Measurements from ENCODE around the gene OTOF. TPM values are rescaled to one million over a fixed set of nuclear protein-coding genes. Genes with fewer than 3 reads are reported as not detected.

OTOF gene
- total and polyA plus RNA-seq, 9 of the 15 experiments (the other 6 are each of a cell fraction or from before 2014, with no cell fraction given) = 0.03 to 0.11 (median 0.06) TPM; not detected in 5

DNA sequence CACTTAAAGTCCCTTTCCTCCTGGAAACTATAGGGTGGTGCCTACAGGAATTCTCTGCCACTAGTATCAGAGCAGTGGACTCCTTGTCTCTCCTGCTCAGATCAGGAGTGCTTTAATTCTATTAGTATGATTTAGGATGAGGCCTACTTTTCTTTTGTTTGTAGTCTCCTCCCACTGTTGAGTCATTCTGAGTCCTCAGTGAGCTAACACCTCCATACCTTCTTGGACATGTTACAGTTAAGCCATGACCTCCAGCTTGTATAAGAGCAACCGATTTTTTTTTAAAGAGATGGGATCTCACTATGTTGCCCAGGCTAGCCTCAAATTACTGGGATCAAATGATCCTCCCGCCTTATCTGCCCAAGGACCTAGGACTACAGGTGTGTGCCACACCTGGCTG, 48.7 kb upstream of the OTOF start:
- no peaks in the 10 kb centered on the region for H3K9me1 ChIP-seq (ENCODE audit: control insufficient read depth, insufficient read depth, low read length)
- WGBS (ENCODE audit: insufficient coverage, low coverage, missing lambda C conversion rate) = 0% methylated on average over 2 of the region's 2 CpGs
- ATAC-seq (no peak), FAIRE-seq (no peak), DNase-seq (ENCODE audit: extremely low read depth in 1 of 4, low spot score in 3 of 4) (no peak)
- H3K4me3 ChIP-seq = no peak overlapping the region
- CTCF ChIA-PET (ENCODE audit: low intra/inter-chr PET ratio) = no interaction called here
- POLR2A ChIA-PET = interaction anchor here (0.6 kb wide), 1 partner anchor 11 kb away, joined by 3 read pairs; no protein-coding TSS in a partner anchor
- no peak overlapping the region for H2AFZ ChIP-seq (ENCODE audit: low read depth, low read length)
- intact Hi-C loops (cut with micrococcal nuclease) (no loop called here), in situ Hi-C loops (cut with MboI) (no loop called here)
- no TSS peak for BruUV-seq (replicated peaks)
- 0 out of 2 replicates have a peak, but pooled peaks cover 5% of the 10 kb centered on the region for H4K20me1 ChIP-seq (replicated peaks; ENCODE audit: control insufficient read depth, insufficient read depth, low read length)
- TF ChIP-seq NFE2 (IDR thresholded peaks at IDR 0.05; ENCODE audit: low read depth) (no peak), TEAD1 (CRISPR knock-in tag; IDR thresholded peaks at IDR 0.05) (no peak), ZNF717 (CRISPR knock-in tag; IDR thresholded peaks at IDR 0.05) (no peak), ZNF121 (CRISPR knock-in tag; conservative IDR thresholded peaks at IDR 0.05) (0 out of 2 replicates have a peak, but pooled peaks have one; percentile 16), MXI1 (IDR thresholded peaks at IDR 0.05; ENCODE audit: low read depth, low read length) (no peak), KHSRP (IDR thresholded peaks at IDR 0.05) (no peak), MCM5 (IDR thresholded peaks at IDR 0.05; ENCODE audit: low read depth) (no peak)
- H3K27me3 ChIP-seq (ENCODE audit: control insufficient read depth in 2 of 2, insufficient read depth in 2 of 2, low read length in 2 of 2) = peaks cover 18 to 64% of the 10 kb centered on the region in 2 experiments; a peak in 4 of 5 replicates
- H3K79me2 ChIP-seq (ENCODE audit: control insufficient read depth, insufficient read depth, low read length) = no peaks in the 10 kb centered on the region
- H3K9ac ChIP-seq (ENCODE audit: insufficient read depth in 1 of 2, low read depth in 2 of 2, low read length in 2 of 2) = no peak overlapping the region
- H3K36me3 ChIP-seq (ENCODE audit: control insufficient read depth, insufficient read depth, low read length) = no peaks in the 10 kb centered on the region
- H3K9me3 ChIP-seq (replicated peaks; ENCODE audit: control insufficient read depth, insufficient read depth, low read depth, low read length) = no peaks in the 10 kb centered on the region
- H3K4me2 ChIP-seq (ENCODE audit: insufficient read depth, low read length) = no peak overlapping the region
- peaks cover 3 to 6% of the 10 kb centered on the region in 2 experiments; a peak in 1 of 5 replicates for H3K4me1 ChIP-seq (replicated peaks in 1 of 2; ENCODE audit: control insufficient read depth in 2 of 2, insufficient read depth in 2 of 2, low read length in 2 of 2)
- H3K27ac ChIP-seq (ENCODE audit: extremely low read depth, low read depth, low read length) = no peak overlapping the region

DNA sequence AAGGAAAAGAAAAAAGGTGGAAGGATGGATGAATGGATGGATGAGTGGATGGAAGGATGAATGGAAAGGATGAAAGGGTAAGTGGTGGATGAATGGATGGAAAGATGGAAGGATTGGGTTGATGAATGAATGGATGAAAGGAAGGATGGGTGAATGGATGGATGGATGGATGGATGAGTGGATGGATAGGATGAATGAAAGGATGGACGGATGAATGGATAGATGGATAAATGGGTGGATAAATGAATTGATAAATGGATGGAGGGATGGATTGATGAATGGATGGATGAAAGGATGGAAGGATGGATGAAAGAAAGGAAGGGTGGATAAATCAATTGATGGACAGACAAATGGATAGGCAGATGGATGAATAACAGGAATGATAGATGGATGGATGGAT, 48.2 kb upstream of the OTOF start:
- intact Hi-C loops (cut with micrococcal nuclease) = no loop called here
- no TSS peak for BruUV-seq (replicated peaks)
- no peak overlapping the region for H2AFZ ChIP-seq (ENCODE audit: low read depth, low read length)
- TF ChIP-seq RB1 (IDR thresholded peaks at IDR 0.05; ENCODE audit: low read depth) (no peak), MTA1 (IDR thresholded peaks at IDR 0.05; ENCODE audit: borderline replicate concordance) (peak; percentile 19; the same call in 1 of the 2 replicates), NFATC3 (IDR thresholded peaks at IDR 0.05) (no peak), ZBED1 (IDR thresholded peaks at IDR 0.05) (no peak)
- TF ChIP-seq, protein P1, sequence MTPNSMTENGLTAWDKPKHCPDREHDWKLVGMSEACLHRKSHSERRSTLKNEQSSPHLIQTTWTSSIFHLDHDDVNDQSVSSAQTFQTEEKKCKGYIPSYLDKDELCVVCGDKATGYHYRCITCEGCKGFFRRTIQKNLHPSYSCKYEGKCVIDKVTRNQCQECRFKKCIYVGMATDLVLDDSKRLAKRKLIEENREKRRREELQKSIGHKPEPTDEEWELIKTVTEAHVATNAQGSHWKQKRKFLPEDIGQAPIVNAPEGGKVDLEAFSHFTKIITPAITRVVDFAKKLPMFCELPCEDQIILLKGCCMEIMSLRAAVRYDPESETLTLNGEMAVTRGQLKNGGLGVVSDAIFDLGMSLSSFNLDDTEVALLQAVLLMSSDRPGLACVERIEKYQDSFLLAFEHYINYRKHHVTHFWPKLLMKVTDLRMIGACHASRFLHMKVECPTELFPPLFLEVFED (CRISPR knock-in tag; conservative IDR thresholded peaks at IDR 0.05) = 0 out of 2 replicates have a peak, but pooled peaks have one; percentile 34

More for the DNA sequence above, 48.2 kb upstream of the OTOF start:
- no peak for ATAC-seq
- no peak overlapping the region for H3K9ac ChIP-seq (ENCODE audit: insufficient read depth in 1 of 2, low read depth in 2 of 2, low read length in 2 of 2)
- WGBS (ENCODE audit: insufficient coverage, low coverage, missing lambda C conversion rate) = 0% methylated on average over 1 of the region's 1 CpG
- no peaks in the 10 kb centered on the region for H3K79me2 ChIP-seq (ENCODE audit: control insufficient read depth, insufficient read depth, low read length)
- POLR2A ChIA-PET = interaction anchor here (0.6 kb wide), 1 partner anchor 11 kb away, joined by 3 read pairs; no protein-coding TSS in a partner anchor
- H3K36me3 ChIP-seq (ENCODE audit: control insufficient read depth, insufficient read depth, low read length) = no peaks in the 10 kb centered on the region
- peaks cover 14 to 65% of the 10 kb centered on the region in 2 experiments; a peak in 4 of 5 replicates for H3K27me3 ChIP-seq (ENCODE audit: control insufficient read depth in 2 of 2, insufficient read depth in 2 of 2, low read length in 2 of 2)
- no peak overlapping the region for H3K27ac ChIP-seq (ENCODE audit: extremely low read depth, low read depth, low read length)
- FAIRE-seq = no peak
- CTCF ChIA-PET (ENCODE audit: low intra/inter-chr PET ratio) = no interaction called here
- no peak for DNase-seq (ENCODE audit: extremely low read depth in 1 of 4, low spot score in 3 of 4)
- no peaks in the 10 kb centered on the region for H3K9me1 ChIP-seq (ENCODE audit: control insufficient read depth, insufficient read depth, low read length)
- in situ Hi-C loops (cut with MboI) = no loop called here
- peaks cover 3 to 6% of the 10 kb centered on the region in 2 experiments; a peak in 1 of 5 replicates for H3K4me1 ChIP-seq (replicated peaks in 1 of 2; ENCODE audit: control insufficient read depth in 2 of 2, insufficient read depth in 2 of 2, low read length in 2 of 2)
- 0 out of 2 replicates have a peak, but pooled peaks cover 5% of the 10 kb centered on the region for H4K20me1 ChIP-seq (replicated peaks; ENCODE audit: control insufficient read depth, insufficient read depth, low read length)
- no peak overlapping the region for H3K4me3 ChIP-seq
- H3K4me2 ChIP-seq (ENCODE audit: insufficient read depth, low read length) = no peak overlapping the region
- no peaks in the 10 kb centered on the region for H3K9me3 ChIP-seq (replicated peaks; ENCODE audit: control insufficient read depth, insufficient read depth, low read depth, low read length)
